Ascending aorta (tissue), 2 donors: ENCODE results near the gene RASGRF2. TPM values are rescaled to one million over a fixed set of nuclear protein-coding genes. Genes with fewer than 3 reads are reported as not detected.
"Not testable (repeated sequence)": the region's sequence is repeated elsewhere in the genome, so short reads cannot be mapped to it uniquely, and the experiment has no call there.

Experiments
- DNase-seq, 2 donors: peaks; one replicate each; pipeline ENCODE4 v3.0.0-alpha.2; 2019; ENCODE audit warnings: low spot score in 2 of 2
- H3K27ac ChIP-seq, 2 donors: fragments of 200-600 bp; sonication (generic); one replicate each; pipeline ENCODE4 v1.5.1; 2016 to 2017; ENCODE audit warnings: mild to moderate bottlenecking in 1 of 2
- H3K27me3 ChIP-seq: fragments of 200-600 bp; sonication (generic); one replicate; pipeline ENCODE4 v1.5.1; 2017
- H3K36me3 ChIP-seq, 2 donors: fragments of 200-600 bp; sonication (generic); one replicate each; pipeline ENCODE4 v1.5.1; 2016
- H3K4me1 ChIP-seq, 2 donors: fragments of 200-600 bp; sonication (generic); one replicate each; pipeline ENCODE4 v1.5.1; 2016 to 2017; ENCODE audit warnings: mild to moderate bottlenecking in 1 of 2
- H3K4me3 ChIP-seq, 2 donors: fragments of 200-600 bp; sonication (generic); one replicate each; pipeline ENCODE4 v1.5.1; 2016 to 2017; ENCODE audit warnings: mild to moderate bottlenecking in 1 of 2
- H3K9me3 ChIP-seq, 2 donors: fragments of 200-600 bp; sonication (generic); one replicate each; pipeline ENCODE4 v1.5.1; 2016
- CTCF ChIP-seq, 3 experiments: fragments of 200-600 bp in 2 of 3; fragments of 450-650 bp in 1 of 3; sonication (generic) in 2 of 3; IDR thresholded peaks; one replicate each; pipeline ENCODE4 v1.5.1; 2016 to 2019; ENCODE audit warnings: antibody characterized with exemption in 3 of 3, mild to moderate bottlenecking in 1 of 3, moderate library complexity in 1 of 3
- intact Hi-C: fragments of 100-400 bp; cut with DNase I; formaldehyde crosslinking; loops from one replicate; pipeline ENCODE4 v1.15.1; 2023
- total RNA-seq: library from RNA; depleted of rRNA; stranded (reverse); fragments of >200 nt; gene quantifications from one replicate; pipeline ENCODE4 v1.1.0, GENCODE V29; 2016

The RASGRF2 gene
- total RNA-seq, 1 donor from 2014 or later, result 16.9 TPM

GRCh38 chr5:81016116-81016515 lies 56.0 kb downstream of the RASGRF2 start:
- intact Hi-C loops, result no loop called here
- Histone ChIP-seq H3K4me3 (no peak overlapping the region), H3K4me1 (no peaks in the 10 kb centered on the region), H3K36me3 (no peaks in the 10 kb centered on the region), H3K9me3 (no peaks in the 10 kb centered on the region), H3K27ac (no peak overlapping the region), H3K27me3 (no peaks in the 10 kb centered on the region)
- TF ChIP-seq CTCF (IDR thresholded peaks at IDR 0.05), result no peak
- DNase-seq, result no peak

GRCh38 chr5:81017320-81017719 lies 57.2 kb downstream of the RASGRF2 start:
- no peak for DNase-seq
- Histone ChIP-seq H3K4me1 (no peaks in the 10 kb centered on the region), H3K27ac (no peak overlapping the region), H3K9me3 (no peaks in the 10 kb centered on the region), H3K4me3 (no peak overlapping the region), H3K36me3 (no peaks in the 10 kb centered on the region), H3K27me3 (no peaks in the 10 kb centered on the region)
- intact Hi-C loops, result no loop called here
- TF ChIP-seq CTCF (IDR thresholded peaks at IDR 0.05), result no peak

GRCh38 chr5:81018608-81019007 lies 58.4 kb downstream of the RASGRF2 start:
- intact Hi-C loops, H3K4me1 ChIP-seq, H3K27ac ChIP-seq, H3K9me3 ChIP-seq, H3K27me3 ChIP-seq, H3K4me3 ChIP-seq, DNase-seq, H3K36me3 ChIP-seq: not testable (repeated sequence)

GRCh38 chr5:81019748-81020147 lies 59.6 kb downstream of the RASGRF2 start:
- no peaks in the 10 kb centered on the region for H3K9me3 ChIP-seq
- H3K4me3 ChIP-seq, result no peak overlapping the region
- H3K27ac ChIP-seq, result no peak overlapping the region
- intact Hi-C loops, result no loop called here
- H3K27me3 ChIP-seq, result no peaks in the 10 kb centered on the region
- no peak for TF ChIP-seq CTCF (IDR thresholded peaks at IDR 0.05)
- no peaks in the 10 kb centered on the region for H3K4me1 ChIP-seq
- no peaks in the 10 kb centered on the region for H3K36me3 ChIP-seq
- DNase-seq, result no peak

GRCh38 chr5:81020478-81021167 lies 60.5 kb downstream of the RASGRF2 start:
- no peaks in the 10 kb centered on the region for H3K36me3 ChIP-seq
- intact Hi-C loops, result no loop called here
- H3K4me3 ChIP-seq, result no peak overlapping the region
- no peaks in the 10 kb centered on the region for H3K9me3 ChIP-seq
- no peaks in the 10 kb centered on the region for H3K27me3 ChIP-seq
- TF ChIP-seq CTCF (IDR thresholded peaks at IDR 0.05), result no peak
- no peak for DNase-seq
- H3K4me1 ChIP-seq, result no peaks in the 10 kb centered on the region
- H3K27ac ChIP-seq, result no peak overlapping the region

GRCh38 chr5:81021486-81021885 lies 61.3 kb downstream of the RASGRF2 start:
- Histone ChIP-seq H3K36me3 (no peaks in the 10 kb centered on the region), H3K27ac (no peak overlapping the region), H3K4me3 (no peak overlapping the region), H3K4me1 (no peaks in the 10 kb centered on the region), H3K27me3 (no peaks in the 10 kb centered on the region), H3K9me3 (no peaks in the 10 kb centered on the region)
- DNase-seq, result no peak
- no peak for TF ChIP-seq CTCF (IDR thresholded peaks at IDR 0.05)
- intact Hi-C loops, result no loop called here
